ENCODE measurements around the gene HTR7.

HTR7 gene

DNA sequence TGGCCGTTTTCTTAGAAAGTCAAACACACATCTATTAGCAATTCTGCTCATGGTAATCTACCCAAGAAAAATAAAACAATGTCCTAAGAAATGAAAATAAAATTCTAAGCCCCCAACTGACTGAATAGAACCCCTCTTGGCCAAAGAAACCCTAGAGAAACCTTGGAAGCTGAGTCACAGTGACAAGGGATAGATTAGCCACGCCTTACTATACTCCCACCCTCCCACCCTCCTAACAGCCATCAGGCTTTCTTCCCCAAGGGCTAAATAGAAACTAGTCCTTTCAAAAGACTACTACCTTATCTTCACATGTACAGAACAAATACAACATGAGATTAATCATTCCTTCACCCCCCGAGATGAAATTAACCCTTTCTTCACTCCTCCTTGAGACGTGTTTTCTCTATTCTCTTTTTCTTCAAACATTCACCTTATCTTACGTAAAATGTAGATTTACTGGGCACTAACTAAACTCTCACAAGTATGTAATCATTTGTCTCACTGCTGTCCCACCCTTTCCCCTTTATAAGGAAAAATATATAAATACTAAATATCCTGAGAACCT, 57.5 kb downstream of the HTR7 start:
- no peak for DNase-seq

DNA sequence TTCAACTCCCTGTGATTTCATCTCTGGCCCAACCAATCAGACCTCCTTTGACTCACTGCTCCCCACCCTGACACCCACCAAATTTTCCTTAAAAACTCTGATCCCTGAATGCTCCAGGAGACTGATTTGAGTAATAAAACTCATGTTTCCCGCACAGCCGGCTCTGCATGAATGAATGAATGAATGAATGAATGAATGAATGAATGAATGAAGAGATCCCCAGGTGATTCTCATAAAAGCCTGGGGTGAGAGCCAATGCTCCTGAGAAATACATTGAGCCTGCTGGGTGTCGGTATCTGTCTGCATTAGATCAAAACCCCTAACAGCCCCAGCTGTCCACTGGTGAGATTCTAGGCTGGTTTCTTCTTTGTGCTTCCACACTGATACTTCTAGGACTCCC, 58.7 kb downstream of the HTR7 start:
- no peak for DNase-seq

DNA sequence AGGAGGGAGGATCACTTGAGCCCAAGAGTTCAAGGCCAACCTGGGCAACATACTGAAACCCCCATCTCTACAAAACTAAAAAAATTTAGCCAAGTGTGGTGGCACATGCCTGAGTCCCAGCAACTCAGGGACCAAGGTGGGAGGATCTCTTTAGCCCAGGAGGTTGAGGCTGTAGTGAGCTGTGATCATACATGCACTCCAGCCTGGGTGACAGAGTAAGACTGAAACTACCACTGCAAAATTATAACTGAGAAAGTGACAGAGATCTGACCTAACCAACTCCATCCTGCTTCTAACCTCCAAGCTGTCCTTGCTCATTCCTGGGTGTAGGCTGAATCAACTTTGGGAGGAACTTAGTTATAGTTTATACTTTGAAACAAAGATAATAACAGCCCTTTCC, 59.4 kb downstream of the HTR7 start:
- no peak for DNase-seq

DNA sequence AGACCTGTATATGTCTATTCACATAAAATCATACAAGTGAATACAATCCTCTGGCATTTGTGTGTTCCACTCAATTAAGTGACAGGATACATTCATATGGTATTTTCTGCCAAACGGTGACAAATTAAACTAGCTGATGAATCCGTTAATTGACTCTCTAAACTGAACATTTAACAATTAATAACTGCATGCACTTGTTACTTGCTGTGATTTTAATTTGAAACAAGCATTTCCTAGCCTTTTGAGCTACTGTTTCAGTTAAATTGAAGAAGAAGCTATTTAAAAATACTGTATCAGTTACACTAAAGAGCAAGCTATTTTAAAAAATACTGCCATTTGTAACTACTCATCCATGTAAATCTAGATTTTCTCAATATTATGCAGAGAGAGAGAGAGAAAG, 67.4 kb downstream of the HTR7 start:
- DNase-seq: no peak

DNA sequence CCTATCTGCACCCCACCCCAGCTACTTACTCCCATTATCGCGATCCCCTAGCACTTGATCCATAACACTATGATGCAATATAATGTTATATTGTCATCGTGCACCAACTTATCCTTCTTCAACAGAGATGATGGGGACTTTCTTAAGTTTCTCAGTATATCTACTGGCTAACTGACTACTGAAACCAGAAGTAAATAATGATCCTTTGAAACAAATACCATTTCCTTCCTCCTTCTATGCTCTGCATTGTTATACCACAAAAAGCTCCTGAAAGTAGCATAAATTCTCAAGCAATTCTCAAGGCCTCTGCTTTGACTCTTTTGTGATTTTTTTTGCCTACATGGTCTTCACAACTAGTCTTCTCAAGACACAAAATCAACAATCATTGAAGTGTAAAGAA, 68.9 kb downstream of the HTR7 start:
- DNase-seq: no peak

DNA sequence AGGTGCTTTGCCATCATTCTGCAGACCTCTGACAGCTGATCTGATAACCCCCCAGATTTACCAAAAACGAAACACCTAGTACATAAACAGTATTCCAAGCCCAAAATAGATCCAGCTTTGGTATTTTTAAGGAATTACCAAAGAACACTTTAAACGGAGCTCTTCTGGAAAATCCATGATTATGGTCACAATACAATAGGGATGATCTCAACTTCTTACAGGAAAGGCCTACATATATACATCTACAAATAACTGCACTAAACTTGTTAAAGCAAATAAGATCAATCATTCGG, 69.7 kb downstream of the HTR7 start:
- DNase-seq: no peak

DNA sequence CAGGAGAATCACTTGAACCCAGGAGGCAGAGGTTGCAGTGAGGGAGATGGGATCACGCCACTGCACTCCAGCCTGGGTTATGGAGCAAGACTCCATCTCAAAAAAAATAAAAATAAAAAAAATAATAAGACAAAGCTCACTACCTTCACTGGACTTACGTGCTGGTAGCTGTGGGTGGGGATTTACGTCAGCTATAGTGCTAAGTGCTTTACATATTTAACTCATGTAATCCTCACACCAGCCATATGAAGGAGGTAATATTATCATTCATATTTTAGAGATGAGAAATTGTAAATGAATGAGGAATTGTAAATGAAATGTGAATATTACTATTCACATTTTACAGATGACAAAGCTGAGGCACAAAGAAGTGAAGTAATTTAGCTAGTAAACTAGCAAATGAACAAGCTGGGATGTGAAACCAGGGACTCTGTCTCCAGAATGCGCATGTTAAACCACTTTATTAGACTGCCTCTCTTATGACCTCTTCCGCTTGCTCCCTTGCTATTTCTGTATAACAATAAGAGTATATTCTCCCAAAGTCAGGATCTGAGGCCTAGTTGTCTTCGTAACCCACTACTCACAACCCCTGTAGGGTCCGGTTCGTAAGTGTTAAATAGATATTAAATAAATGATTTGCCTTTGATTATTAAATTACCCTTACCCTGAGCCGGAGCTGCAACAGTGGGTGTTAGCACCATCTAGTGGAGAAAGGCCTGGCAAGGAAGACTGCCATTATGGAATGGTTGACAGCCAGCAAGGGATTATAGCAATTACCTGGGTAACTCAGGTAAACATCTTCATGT, 70.2 kb downstream of the HTR7 start:
- DNase-seq: peak; percentile 23

DNA sequence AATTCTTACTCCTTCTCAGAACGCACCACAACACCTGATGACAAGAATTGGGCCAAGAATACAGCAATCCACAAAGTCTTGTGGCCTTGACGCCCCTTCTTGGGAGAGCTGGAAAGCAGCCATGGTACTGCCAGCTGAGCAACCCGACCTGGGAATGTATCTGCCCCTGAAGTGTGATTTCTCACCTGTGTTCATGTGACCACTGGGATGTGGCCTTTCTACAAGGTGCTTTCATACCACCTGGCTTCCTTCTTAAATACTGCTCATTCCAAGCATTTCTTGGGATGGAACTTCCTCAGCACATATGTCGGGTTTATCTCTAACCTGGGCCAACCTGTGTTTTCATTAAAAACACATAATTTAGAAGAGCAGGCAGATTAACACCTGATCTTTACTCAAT, 72.1 kb downstream of the HTR7 start:
- DNase-seq: no peak

DNA sequence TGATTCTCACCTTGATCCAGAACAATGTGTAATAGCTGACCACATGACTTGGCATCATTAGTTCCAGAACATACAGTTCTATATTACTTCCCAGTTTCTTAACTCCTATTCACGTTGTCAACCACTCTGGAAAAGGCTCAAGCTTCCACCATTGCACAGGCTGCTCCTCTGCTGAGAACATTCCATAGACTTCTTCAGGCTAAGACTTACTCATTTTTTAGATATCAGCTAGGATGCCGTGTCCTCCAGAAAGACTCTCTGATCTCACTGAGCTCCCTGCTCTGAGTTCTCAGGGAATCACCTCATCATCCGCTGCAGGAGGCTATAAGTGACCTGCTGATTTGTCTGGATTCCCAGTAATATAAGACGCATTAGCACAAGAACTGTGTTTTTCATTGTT, 73.1 kb downstream of the HTR7 start:
- DNase-seq: no peak

DNA sequence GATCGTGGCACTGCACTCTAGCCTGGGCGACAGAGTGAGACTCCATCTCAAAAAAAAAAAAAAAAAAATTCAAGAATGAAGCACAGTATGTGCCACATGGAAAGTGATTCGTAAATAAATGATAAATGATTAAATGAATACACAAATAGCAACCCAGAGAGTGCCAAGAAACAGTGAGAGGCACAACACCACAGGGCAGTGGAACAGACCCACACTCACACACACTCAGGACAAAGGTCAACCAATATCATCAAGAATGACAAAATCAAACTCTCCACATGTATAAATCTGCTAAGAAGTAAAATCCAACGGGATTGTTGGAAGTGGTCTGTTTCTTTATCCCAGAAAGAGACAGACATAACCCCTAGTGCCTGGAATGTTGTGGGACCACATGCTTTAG, 77.4 kb downstream of the HTR7 start:
- DNase-seq: no peak

DNA sequence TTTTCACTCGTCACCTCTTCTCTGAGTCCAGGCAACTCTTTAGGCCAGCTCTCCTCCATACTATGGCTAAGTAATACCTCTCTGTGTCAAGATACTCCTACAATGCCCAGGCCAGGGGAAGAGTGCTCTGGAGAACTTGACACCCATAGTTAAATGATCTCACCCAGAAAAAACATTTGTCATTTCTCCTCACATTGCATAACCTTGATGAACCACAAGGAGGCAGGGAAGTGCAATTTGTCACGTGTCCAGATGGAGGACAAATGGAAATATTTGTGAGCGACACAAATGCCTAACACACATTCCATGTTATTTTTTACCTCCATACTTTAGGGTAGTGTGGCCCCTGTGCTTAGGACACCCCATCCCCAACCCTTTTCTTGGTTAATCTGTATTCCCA, 78.3 kb downstream of the HTR7 start:
- DNase-seq: no peak

DNA sequence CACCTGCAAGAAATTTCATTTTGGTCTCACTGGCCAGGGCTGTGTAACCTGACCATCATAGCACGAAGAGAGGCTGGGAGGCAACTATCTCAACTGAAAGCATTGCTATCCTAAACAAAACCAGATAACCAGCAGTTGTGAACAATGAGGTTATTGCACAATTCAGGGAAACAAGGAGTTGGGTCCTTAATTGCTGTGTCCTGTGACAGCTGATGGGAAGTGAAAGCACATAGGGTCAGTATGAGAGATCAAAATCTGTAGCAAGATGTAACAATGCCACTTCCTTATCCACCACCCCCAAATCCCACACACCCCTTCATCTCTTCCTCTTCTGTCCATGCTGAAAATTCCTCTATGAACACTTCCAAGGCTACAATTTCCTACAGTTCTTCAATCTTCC, 80.2 kb downstream of the HTR7 start:
- DNase-seq: no peak

DNA sequence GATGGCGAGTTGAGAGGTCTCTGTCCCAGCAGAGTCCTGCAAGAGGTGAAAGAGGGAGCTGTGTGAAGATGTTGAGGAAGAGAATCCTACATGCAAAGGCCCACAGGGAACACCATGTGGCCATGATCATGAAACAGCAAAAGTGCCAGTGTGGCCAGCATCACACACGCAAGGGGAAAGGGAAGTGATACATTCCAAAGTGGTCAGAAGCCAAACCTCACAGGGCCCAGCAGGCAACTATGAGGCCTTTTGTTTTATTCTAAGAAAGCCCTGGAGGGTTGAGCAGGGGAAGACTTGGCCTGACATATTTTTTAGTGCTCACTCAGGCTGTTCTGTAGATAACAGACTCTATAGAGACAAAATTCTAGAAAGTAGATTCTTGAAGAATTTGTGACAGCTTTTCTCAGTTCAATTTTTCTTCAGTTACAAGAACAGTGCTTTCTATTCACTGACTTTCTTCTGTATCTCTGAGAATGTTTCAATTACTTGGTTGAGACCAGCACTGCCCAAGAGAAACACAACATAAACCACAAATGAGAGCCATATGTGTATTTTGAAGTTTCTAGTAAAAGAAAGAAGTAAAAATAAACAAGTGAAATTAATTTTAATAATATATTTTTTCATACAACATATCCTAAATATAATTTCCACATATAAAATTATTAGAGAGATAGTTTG, 82.3 kb downstream of the HTR7 start:
- DNase-seq: no peak

DNA sequence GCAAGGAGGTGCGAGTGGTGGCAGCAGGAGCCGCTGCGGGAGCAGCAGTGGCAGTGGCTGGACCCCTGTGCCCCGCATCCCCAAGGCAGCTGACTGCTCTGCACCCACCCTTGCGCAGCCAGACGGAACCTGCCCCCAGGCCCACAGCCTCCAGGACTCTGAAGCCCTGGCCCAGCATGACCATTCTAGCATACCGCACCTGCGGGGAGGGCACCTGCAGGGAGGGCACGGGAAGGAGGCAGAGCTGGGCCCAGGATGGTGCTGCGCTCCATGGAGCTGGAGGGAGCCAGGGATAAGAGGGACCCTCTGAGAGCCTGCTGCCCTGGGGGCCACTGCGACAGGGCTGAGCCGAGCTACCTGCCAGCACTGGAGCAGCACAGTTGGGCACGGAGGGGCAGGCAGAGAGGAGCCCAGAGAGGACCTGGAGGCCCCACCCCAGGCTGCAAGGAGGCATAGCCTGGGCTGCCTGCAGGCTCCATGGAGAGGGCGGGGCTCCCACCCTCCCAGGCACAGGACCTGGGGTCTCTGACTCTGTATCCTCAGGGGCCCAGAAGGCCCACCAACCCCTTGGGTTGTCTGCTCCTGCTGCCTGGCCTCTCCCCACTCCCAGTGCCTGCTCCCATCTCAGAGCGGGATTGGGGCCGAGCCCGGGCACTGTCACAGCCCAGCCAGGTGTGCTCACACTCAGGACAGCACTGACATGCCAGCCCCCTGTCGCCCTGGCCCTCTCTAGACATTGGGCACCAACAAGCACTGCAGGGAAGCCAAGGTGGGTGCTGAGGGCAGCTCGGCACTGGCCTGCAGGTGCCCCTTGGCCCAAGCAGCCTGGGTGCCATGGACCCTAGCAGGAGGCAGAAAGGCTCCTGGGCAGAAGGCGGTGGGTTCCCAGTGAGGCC, 87.6 kb downstream of the HTR7 start:
- no peak for DNase-seq

DNA sequence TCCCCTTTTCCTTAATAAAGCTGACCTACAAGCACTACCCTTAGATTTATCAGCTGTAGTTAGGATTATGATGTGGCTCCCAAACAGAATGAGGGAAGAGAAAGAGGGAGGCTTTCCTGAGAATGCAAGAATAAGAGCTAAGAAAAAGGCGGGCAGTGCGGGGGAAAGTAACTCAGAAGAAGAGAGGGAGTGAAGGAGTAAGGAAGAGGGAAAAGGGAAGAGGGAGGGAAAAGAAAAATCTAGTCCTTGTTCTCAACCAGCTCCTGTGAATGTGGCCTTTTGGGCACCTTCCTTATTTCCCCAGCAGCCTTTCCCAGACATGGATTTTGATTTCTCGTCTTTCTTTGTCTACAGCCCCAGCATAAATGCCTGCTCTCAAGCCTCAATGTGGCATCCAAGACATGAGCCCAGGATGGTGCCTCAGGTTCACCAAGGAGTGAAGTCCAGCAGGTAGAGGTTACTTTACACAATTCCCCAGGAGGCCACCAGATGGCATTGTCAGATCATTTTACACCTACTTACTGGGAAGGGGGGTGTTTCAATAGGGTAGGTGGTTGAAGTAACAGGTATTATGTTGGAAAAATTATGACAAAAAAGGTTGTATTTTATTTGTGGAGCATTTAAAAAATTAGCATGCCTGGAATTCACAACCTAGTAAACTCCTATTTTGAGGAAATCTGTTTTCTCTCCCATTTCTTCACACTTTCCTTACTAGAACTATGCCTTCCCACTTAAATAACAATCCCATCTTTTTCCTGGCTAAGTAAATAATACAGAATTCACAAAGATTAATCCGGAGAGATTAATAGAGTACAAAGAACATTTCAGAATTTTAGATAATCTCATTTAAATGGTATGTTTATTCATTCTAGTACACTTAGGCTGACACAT, 106.5 kb downstream of the HTR7 start:
- peak; percentile 20 for DNase-seq

DNA sequence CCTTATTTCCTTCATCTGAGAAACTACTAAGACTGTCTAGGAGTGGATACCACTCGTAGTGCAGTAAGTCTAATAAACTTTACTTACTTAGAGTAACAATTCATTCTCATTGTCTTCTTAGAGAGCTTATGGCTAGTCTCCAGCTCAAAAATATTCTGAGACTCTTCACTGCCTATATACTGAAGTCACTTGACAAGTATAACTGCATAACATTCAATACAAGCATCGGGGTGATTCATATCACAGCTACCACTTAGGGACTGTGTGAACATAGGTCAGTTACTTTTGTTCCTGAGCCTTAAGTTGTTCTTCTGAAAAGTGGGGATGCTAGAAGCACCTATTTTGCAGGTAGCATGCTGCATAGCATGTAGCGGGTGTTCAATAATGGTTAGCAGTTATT, 111.0 kb downstream of the HTR7 start:
- no peak for DNase-seq

DNA sequence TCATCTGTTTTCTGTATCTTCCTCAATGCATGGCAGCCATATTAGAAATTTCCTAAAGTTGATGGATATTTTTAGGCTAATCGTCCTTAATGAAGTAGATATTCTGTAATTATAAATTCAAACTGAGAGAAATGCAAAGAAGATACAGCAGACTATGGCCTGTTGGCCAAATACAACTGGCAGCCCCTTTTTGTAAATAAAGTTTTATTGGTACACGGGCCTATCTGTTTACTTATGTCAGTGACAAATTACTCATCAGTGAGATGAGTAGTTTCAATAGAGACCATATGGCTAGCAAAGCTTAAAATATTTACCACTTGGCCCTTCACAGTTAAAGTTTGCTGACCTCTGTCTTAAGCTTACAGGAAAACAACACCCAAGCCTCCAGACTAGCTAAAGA, 112.3 kb downstream of the HTR7 start:
- DNase-seq: no peak

DNA sequence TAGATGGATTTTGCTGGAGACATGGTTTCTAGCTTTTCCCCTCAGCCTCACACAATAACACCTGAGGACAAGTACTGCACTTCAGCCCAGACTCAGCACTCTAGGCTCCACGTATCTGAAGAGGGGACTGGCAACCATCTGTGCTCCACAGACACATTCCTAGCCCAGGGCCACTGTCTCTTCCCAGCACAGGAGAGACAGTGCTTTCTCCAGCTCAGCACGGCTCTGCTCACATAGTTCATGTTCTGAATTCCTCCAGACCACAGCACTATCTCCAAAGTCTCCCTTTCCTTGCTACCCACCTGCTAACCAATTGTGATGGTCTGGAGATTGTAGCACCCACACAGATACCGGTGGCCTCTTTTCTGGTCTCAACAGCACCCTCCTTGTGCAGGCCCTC, 114.5 kb downstream of the HTR7 start:
- DNase-seq: no peak

DNA sequence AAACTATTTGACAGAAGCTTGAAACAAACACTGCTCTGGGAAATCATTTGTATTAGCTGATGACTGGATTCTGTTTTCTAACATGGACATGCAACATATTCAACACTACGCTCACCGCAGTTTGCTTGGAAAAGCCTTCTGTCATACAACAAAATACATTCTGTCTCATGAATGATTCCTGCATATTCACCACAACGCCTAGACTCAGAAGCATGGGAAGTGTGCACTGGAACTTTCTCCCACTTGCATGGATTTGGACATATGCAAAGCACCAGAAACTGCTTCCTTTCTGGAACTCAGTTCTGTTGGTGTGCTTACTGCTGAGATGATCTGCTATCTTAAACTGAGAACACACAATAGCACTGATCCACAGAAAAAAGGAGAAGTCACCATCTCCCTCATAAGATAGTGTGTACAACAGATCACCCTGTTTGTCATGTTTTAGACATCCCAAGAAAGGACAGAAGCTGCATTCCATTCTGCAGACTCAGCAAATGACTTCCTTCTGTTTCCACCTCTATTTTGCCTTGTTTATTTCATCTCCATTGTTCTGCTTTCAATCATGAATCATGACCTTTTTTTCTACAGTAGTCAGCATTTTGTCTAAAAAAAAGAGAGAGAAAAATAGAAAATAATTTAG, 115.8 kb downstream of the HTR7 start:
- no peak for DNase-seq

DNA sequence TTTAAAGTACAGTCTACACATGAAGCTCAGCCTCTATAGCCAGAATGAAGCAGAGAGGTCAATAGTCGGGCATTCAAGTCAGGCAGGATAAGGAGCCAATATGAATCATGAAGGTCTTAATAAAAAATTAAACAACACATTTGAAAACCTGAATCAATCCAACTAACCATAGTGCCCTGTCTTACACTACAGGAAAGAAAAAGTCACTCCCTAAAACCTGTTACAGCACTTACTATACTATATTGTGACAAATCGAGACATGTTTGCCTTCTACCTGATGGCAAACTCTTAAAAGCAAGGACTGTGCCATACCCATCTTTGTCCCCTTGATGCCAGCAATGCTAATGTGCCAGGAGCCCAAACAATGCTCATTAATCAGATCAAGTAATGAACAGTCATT, 117.6 kb downstream of the HTR7 start:
- DNase-seq: no peak

DNA sequence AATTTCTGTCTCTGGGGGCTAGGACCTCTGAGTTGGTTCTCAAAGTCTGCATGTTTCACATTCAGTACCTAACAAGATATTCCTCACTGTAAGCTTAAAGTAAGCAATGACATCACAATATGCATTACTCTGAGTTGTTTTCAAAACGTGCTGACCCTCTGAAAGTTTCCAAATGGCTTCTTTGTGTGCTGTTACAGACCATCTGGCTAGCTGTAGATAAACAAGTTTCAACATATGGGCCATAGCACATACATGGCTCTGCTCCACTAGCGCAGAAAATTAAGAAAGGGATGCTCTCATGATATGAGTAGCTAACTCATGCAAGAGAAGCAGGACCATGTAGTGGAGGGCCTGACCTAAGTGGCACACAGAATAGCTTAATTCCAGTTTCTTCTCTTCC, 119.0 kb downstream of the HTR7 start:
- no peak for DNase-seq

DNA sequence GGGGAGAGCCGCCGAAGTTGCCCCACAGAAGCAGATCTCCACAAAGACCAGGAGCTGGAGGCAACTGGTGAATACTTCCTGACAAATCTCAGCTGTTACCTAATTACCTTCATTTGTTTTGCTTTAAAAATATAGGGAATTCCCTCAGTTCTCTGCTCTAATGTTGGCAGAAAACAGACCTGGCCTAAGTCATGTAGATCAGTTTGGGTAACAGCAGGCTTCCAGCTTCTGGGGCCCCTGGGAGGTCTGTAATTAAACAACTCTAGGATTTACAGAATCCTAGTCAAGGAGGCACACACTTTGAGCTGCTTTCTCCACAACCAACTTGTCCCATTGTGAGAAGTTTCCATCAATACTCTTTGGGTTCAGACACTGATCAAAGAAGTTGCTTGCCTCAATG, 123.4 kb downstream of the HTR7 start:
- no peak for DNase-seq
